ENCODE data around the gene TRPV2. TPM values are rescaled to one million over a fixed set of nuclear protein-coding genes. Genes with fewer than 3 reads are reported as not detected.

TRPV2 gene
- total RNA-seq, 1 experiment from 2014 or later, result 1.0 TPM

GRCh38 chr17:16453493-16453851, 38.1 kb downstream of the TRPV2 start:
- no CpG with 5 or more reads among the region's 4 CpGs for WGBS (ENCODE audit: extremely low coverage, insufficient read length, low lambda C conversion rate)
- no peak overlapping the region for H4K5ac ChIP-seq (ENCODE audit: insufficient read length, low read depth, low read length)
- no peak overlapping the region for H4K8ac ChIP-seq (replicated peaks; ENCODE audit: insufficient read length, low read depth, low read length)
- Mint-ChIP-seq H3K4me3 (peak overlapping the region in 1 of 2 experiments; percentile 56; a peak in 1 of 5 replicates), H3K9me3 (no peaks in the 10 kb centered on the region), H3K27me3 (ENCODE audit: low read depth) (no peaks in the 10 kb centered on the region; the same call in 1 of the 2 replicates), H3K27ac (peak overlapping the region in 1 of 3 experiments; percentile 90; a peak in 2 of 7 replicates), H3K36me3 (ENCODE audit: insufficient read depth in 1 of 3, low read depth in 3 of 3) (peaks cover 5 to 35% (median 26%) of the 10 kb centered on the region in 3 experiments; a peak in 5 of 7 replicates), H3K4me1 (peaks cover 15 to 17% of the 10 kb centered on the region in 2 experiments)
- H3K9me3 ChIP-seq (ENCODE audit: control insufficient read depth, low read depth, low read length), result no peaks in the 10 kb centered on the region
- no peak overlapping the region for H3K56ac ChIP-seq (ENCODE audit: insufficient read length, low read depth, low read length)
- H3K14ac ChIP-seq (ENCODE audit: insufficient read depth, low read length), result no peak overlapping the region
- no peak overlapping the region for H2AK5ac ChIP-seq (ENCODE audit: insufficient read length, low read length)
- TF ChIP-seq, protein P1, sequence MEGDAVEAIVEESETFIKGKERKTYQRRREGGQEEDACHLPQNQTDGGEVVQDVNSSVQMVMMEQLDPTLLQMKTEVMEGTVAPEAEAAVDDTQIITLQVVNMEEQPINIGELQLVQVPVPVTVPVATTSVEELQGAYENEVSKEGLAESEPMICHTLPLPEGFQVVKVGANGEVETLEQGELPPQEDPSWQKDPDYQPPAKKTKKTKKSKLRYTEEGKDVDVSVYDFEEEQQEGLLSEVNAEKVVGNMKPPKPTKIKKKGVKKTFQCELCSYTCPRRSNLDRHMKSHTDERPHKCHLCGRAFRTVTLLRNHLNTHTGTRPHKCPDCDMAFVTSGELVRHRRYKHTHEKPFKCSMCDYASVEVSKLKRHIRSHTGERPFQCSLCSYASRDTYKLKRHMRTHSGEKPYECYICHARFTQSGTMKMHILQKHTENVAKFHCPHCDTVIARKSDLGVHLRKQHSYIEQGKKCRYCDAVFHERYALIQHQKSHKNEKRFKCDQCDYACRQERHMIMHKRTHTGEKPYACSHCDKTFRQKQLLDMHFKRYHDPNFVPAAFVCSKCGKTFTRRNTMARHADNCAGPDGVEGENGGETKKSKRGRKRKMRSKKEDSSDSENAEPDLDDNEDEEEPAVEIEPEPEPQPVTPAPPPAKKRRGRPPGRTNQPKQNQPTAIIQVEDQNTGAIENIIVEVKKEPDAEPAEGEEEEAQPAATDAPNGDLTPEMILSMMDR (conservative IDR thresholded peaks at IDR 0.05), result no peak
- H2BK12ac ChIP-seq (ENCODE audit: insufficient read length, low read depth, low read length), result no peak overlapping the region
- no peak overlapping the region for H3K4me2 ChIP-seq (ENCODE audit: insufficient read depth, insufficient read length, low read length)
- H3K9ac ChIP-seq (ENCODE audit: extremely low read depth, insufficient read length, low read length), result no peak overlapping the region
- no peak overlapping the region for H2BK15ac ChIP-seq (ENCODE audit: low read depth, low read length)
- no peak overlapping the region for H3T11ph ChIP-seq (ENCODE audit: low read length)
- H3K79me1 ChIP-seq (ENCODE audit: insufficient read depth, low read depth, low read length, poor library complexity, severe bottlenecking), result no peaks in the 10 kb centered on the region
- H2BK120ac ChIP-seq (ENCODE audit: low read depth, low read length, poor library complexity, severe bottlenecking), result no peak overlapping the region
- H3K4me1 ChIP-seq (ENCODE audit: insufficient read depth, low read length), result no peaks in the 10 kb centered on the region; the same call in 1 of the 2 replicates
- no peak overlapping the region for H3K23ac ChIP-seq (ENCODE audit: insufficient read length, low read depth, low read length)
- H2AFZ ChIP-seq (ENCODE audit: low read length), result no peak overlapping the region
- no peak overlapping the region for H2BK5ac ChIP-seq (ENCODE audit: insufficient read length, low read length)
- no peaks in the 10 kb centered on the region for H3K27me3 ChIP-seq (ENCODE audit: insufficient read depth, low read length)
- H3K23me2 ChIP-seq (ENCODE audit: insufficient read length, low read depth, low read length, poor library complexity, severe bottlenecking), result no peaks in the 10 kb centered on the region
- H3K27ac ChIP-seq (ENCODE audit: insufficient read length, low read depth, low read length), result no peak overlapping the region
- DNase-seq, result no peak
- no peak overlapping the region for H4K91ac ChIP-seq (ENCODE audit: insufficient read length, low read depth, low read length)
- no peaks in the 10 kb centered on the region for H4K20me1 ChIP-seq (ENCODE audit: control insufficient read depth, insufficient read depth, insufficient read length)
- no peak overlapping the region for H3K18ac ChIP-seq (ENCODE audit: insufficient read length, low read depth, low read length)
- no peaks in the 10 kb centered on the region for H3K79me2 ChIP-seq (ENCODE audit: insufficient read depth, low read length)
- H3K4ac ChIP-seq (ENCODE audit: low read depth, low read length), result no peak overlapping the region
- H2BK20ac ChIP-seq (ENCODE audit: low read depth, low read length, poor library complexity, severe bottlenecking), result no peak overlapping the region
